Embryonic facial prominence (tissue), 1 donor: ENCODE data around the gene PRICKLE4.
"Not testable (repeated sequence)": the region's sequence is repeated elsewhere in the genome, so short reads cannot be mapped to it uniquely, and the experiment has no call there.

Experiments
- DNase-seq: peaks from one replicate; pipeline ENCODE4 v3.0.0-alpha.2; 2016; ENCODE audit errors: extremely low spot score

Gene PRICKLE4

GRCh38 chr6:41746107-41746506, 34.5 kb upstream of the PRICKLE4 start:
- no peak for DNase-seq

- DNase-seq: no peak
Observed at GRCh38 chr6:41747256-41748101, 33.1 kb upstream of the PRICKLE4 start, which contains the start of gene PGC. Gene PGC, minus strand, starts transcription at chr6:41747397. Its CDS starts 63 bp downstream, at chr6:41747334.

- DNase-seq: no peak
Observed at GRCh38 chr6:41748102-41748477, 32.5 kb upstream of the PRICKLE4 start.

DNA sequence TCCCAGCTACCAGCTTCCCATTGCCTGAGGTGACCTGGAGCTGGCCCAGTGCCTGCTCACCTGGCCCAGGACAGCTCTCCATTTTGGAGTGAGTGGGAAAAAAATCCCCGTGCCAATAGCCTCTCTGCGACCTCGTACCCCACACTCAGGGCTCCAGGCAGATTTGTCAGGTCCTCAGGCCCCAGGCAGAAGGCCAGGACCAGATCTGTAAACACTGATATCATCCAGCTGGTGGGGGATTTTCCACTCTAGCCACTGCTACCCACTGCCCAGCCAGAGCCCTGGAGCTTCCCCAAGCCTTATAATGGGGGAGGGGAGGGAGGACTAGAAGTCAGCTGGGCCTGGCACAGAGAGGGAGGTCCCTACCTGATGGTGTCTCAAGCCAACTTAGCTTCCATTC, 32.0 kb upstream of the PRICKLE4 start:
- DNase-seq: no peak

- DNase-seq: no peak
Observed at GRCh38 chr6:41750374-41750773, 30.2 kb upstream of the PRICKLE4 start.

- no peak for DNase-seq
Observed at GRCh38 chr6:41755895-41756294, 24.7 kb upstream of the PRICKLE4 start.

DNA sequence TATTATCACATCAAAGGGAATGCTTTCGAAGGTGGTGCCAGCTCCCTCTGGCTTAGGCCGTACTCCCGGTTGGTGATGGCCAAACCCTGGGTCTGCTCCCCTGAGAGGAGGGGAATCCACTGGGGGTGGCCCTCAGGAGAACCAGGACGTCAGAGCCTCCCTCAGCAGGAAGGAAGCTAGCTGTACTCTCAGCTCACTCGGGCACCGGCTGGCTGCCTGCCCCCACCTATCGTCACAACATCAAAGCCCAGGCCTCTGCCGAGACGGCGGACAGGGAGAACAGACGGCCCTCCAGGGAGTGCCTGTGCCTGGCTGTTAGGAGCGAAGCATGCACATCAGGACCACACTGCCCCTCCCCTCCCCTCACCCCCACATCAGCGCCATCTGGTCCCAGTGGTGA, 24.2 kb upstream of the PRICKLE4 start:
- DNase-seq: no peak

DNA sequence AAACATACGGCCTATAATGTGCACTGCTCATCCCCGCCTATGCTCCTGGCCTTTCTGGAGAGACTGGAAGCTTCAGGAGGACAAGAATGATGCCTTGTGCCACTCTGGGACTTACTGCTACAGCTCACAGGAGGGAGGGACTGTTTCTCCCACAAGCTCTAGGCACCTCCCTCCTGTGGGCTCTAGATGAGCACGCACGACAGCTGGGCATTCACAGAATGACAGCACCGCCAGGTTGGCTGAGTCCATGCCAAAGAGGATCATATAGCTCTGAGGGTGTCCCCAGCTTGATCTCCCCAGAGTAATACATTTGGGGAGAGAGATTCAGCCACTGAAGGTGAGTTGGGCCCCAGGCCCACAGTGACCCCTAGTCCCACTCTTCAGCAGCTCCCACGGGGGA, 23.3 kb upstream of the PRICKLE4 start:
- no peak for DNase-seq

DNA sequence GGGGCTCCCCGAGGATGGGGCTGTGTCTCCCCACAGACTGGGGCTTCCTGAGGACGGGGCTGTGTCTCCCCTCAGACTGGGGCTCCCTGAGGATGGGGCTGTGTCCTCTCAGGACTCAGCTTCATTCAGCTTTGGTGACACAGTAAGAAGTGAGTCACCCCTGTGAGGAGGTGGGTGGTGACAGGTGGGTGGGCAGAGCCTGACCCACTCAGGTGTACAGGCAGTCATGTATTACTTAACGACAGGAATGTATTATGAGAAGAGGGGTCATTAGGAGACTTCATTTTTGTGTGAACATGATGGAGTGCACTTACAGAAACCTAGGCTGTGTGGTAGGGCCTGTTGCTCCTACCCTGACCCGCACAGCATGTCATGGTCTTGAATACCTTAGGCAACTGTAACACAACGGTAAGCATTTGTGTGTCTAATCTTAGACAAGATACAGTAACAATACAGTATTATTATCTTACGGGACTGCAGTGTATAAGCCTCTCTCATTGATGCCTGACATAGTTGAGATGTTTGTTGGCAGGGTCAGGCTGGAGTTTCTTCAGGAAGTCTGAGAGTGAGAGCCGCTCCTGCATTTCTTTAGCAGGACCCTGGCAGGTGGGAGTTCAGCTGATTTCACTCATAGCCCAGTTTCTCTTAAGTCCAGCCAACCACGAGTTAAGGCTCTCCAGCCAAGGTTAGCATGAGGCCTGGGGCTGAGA, 22.5 kb upstream of the PRICKLE4 start:
- no peak for DNase-seq

GRCh38 chr6:41758641-41759035, 21.9 kb upstream of the PRICKLE4 start:
- no peak for DNase-seq

DNA sequence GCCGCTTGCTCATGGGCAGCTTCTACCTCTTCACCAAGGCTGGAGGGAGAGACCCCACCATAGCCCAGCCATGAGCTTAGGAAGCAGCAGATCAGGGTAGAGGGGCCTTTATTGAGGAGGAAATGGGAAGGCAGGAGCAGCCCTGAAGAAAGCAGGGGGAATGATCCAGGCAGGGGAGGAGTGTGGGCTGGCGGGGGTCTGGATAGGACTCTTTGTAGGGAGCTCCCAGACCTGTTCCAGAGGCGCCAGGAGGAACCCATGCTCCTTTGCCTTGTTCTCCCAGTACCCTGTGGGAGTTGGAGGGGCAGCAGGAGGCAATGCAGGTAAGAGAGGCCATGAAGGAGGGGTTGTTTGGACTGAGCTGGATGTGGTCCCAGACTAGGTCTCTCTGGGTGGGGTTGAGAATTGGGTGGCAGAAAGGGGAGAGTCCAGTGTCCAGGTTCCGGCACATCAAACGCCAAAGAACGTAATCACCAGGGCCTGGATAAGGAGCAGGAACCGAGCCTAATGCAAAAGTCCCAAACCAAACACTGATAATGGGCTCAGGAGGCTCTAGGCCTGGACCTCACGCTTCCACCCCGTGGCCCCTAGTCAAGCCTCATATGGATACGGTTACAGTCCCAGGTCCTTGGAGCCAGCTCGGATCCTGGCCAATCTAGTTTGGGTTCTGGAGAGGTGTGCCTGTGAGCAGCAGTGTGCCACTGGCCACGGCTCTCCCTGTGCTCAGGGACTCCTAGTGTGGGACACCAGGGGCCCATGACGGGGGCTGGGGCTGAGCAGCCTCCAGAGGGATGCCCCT, 21.3 kb upstream of the PRICKLE4 start:
- no peak for DNase-seq

DNA sequence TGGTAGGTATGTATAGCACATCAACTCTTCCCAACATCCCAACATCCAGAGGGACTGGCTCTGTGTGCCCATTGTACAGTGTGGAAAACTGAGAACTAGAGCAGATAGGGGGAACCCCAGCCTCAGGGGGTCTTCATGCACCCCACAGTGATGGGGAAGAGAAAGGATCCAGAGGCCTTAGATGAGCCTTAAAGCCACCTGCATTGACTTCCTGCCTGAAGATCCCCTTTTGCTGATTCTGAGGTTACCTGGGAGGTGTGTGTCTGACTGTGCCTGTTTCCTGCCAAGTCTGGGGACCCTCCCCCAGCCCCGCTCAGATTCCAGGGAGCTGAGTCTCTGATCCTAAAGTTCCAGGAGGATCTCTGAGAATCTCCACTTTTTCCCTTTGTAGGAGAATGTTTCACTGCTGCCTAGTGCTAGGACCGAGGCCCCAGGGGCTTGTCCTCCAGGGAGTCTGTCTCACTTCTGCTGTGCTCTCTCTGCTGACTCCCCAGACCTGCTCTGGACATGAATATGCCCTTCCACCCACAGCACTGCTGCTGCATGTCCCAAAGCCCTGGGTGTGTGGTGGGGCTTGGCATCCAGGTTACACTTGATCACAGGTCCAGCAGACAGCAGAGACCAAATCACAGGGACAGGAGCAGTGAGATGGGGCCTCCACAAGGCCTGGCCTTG, 20.5 kb upstream of the PRICKLE4 start:
- DNase-seq: no peak

GRCh38 chr6:41763470-41763869, 17.1 kb upstream of the PRICKLE4 start:
- DNase-seq: no peak

GRCh38 chr6:41766043-41766664, 14.4 kb upstream of the PRICKLE4 start:
- not testable (repeated sequence) for DNase-seq

GRCh38 chr6:41767112-41767833, 13.3 kb upstream of the PRICKLE4 start:
- no peak for DNase-seq

- DNase-seq: no peak
Observed at GRCh38 chr6:41768545-41769308, 11.9 kb upstream of the PRICKLE4 start.

GRCh38 chr6:41769376-41769775, 11.2 kb upstream of the PRICKLE4 start:
- DNase-seq: no peak

- no peak for DNase-seq
Observed at GRCh38 chr6:41770381-41771057, 10.1 kb upstream of the PRICKLE4 start.
